ENCODE data around the gene GIPC1.

Gene GIPC1

GRCh38 chr19:14540741-14541525 lies 45.0 kb upstream of the GIPC1 start:
- H3K27ac ChIP-seq: no peak overlapping the region
- TF ChIP-seq, protein P1, sequence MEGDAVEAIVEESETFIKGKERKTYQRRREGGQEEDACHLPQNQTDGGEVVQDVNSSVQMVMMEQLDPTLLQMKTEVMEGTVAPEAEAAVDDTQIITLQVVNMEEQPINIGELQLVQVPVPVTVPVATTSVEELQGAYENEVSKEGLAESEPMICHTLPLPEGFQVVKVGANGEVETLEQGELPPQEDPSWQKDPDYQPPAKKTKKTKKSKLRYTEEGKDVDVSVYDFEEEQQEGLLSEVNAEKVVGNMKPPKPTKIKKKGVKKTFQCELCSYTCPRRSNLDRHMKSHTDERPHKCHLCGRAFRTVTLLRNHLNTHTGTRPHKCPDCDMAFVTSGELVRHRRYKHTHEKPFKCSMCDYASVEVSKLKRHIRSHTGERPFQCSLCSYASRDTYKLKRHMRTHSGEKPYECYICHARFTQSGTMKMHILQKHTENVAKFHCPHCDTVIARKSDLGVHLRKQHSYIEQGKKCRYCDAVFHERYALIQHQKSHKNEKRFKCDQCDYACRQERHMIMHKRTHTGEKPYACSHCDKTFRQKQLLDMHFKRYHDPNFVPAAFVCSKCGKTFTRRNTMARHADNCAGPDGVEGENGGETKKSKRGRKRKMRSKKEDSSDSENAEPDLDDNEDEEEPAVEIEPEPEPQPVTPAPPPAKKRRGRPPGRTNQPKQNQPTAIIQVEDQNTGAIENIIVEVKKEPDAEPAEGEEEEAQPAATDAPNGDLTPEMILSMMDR (IDR thresholded peaks at IDR 0.05): no peak
- DNase-seq (ENCODE audit: low spot score): no peak
- H3K4me3 ChIP-seq: no peak overlapping the region

- no peak for DNase-seq (ENCODE audit: low spot score)
- TF ChIP-seq, protein P1 (IDR thresholded peaks at IDR 0.05): no peak
- peak overlapping the region in 1 of 2 donors; percentile 41 for H3K27ac ChIP-seq
Measured at GRCh38 chr19:14536926-14537692, 41.2 kb upstream of the GIPC1 start.

GRCh38 chr19:14533450-14533849 lies 37.5 kb upstream of the GIPC1 start:
- DNase-seq (ENCODE audit: low spot score): no peak
- TF ChIP-seq, protein P1 (IDR thresholded peaks at IDR 0.05): no peak
- Histone ChIP-seq H3K27ac (no peak overlapping the region), H3K4me3 (no peak overlapping the region)

More at GRCh38 chr19:14536926-14537692, 41.2 kb upstream of the GIPC1 start:
- peak overlapping the region; percentile 52 for H3K4me3 ChIP-seq

- peak overlapping the region in 1 of 2 donors; percentile 7 for H3K27ac ChIP-seq
- TF ChIP-seq, protein P1 (IDR thresholded peaks at IDR 0.05): no peak
- H3K4me3 ChIP-seq: peak overlapping the region; percentile 73
- no peak for DNase-seq (ENCODE audit: low spot score)
Measured at GRCh38 chr19:14530506-14530905, 34.6 kb upstream of the GIPC1 start.

DNA sequence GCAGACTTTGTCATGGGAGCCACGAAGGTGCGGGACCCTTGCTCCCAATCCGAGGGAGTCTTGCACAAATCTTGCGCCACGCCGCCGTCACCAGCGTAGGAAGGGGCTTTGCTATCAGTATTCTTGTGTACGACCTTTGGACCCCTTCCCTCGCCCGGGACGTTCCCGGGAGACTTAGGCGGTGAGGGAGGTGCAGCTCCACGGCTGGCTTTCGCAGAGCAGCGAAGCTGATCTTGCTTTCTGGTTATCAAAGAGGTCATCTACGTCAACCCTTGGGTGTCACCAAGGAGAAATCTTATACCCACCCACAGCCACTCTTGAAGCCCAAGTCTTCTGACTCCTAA lies 34.0 kb upstream of the GIPC1 start:
- Histone ChIP-seq H3K4me3 (peak overlapping the region; percentile 73), H3K27ac (peak overlapping the region; percentile 90 to 93)
- DNase-seq (ENCODE audit: low spot score): no peak
- TF ChIP-seq, protein P1 (IDR thresholded peaks at IDR 0.05): no peak

- Histone ChIP-seq H3K4me3 (peak within 1 kb of the TSS; percentile 73), H3K27ac (peak within 1 kb of the TSS; percentile 90 to 93)
- peak; percentile 100 for DNase-seq (ENCODE audit: low spot score)
- TF ChIP-seq, protein P1 (IDR thresholded peaks at IDR 0.05): no peak
Measured at GRCh38 chr19:14529254-14530004, 33.5 kb upstream of the GIPC1 start, which contains the start of gene TECR. Gene TECR, plus strand, starts transcription at chr19:14529594. Its CDS starts 103 bp downstream, at chr19:14529697.
